Activated CD4-positive, alpha-beta T cell treated with anti-CD3 and anti-CD28 coated beads for 1 hour (primary cell): Measurements from ENCODE around the gene MKNK1.

Experiments
- DNase-seq: peaks from one replicate; pipeline ENCODE4 v3.0.0-alpha.2; 2020

MKNK1 gene

GRCh38 chr1:46595127-46595526, 8.9 kb downstream of the MKNK1 start:
- no peak for DNase-seq

- no peak for DNase-seq
These were observed 10.0 kb downstream of the MKNK1 start for GRCh38 chr1:46594063-46594462.

GRCh38 chr1:46592823-46593222, 11.2 kb downstream of the MKNK1 start:
- no peak for DNase-seq

GRCh38 chr1:46589529-46589928, 14.5 kb downstream of the MKNK1 start:
- DNase-seq: no peak

GRCh38 chr1:46587069-46587468, 17.0 kb downstream of the MKNK1 start:
- DNase-seq: no peak

GRCh38 chr1:46585312-46585938, 18.6 kb downstream of the MKNK1 start:
- no peak for DNase-seq

GRCh38 chr1:46583494-46583893, 20.6 kb downstream of the MKNK1 start:
- DNase-seq: no peak

- DNase-seq: no peak
These were observed 21.1 kb downstream of the MKNK1 start for GRCh38 chr1:46582972-46583371.

GRCh38 chr1:46581681-46582455, 22.2 kb downstream of the MKNK1 start:
- no peak for DNase-seq

GRCh38 chr1:46580140-46580903, 23.7 kb downstream of the MKNK1 start:
- no peak for DNase-seq

- no peak for DNase-seq
These were observed 26.4 kb downstream of the MKNK1 start for GRCh38 chr1:46577671-46578070.

GRCh38 chr1:46576596-46576995, 27.5 kb downstream of the MKNK1 start:
- DNase-seq: no peak

- DNase-seq: no peak
These were observed 28.3 kb downstream of the MKNK1 start for GRCh38 chr1:46575778-46576177.

GRCh38 chr1:46575300-46575699, 28.8 kb downstream of the MKNK1 start:
- no peak for DNase-seq

GRCh38 chr1:46571691-46572225, 32.3 kb downstream of the MKNK1 start:
- DNase-seq: no peak

GRCh38 chr1:46569884-46570725, 34.0 kb downstream of the MKNK1 start:
- DNase-seq: no peak

- no peak for DNase-seq
These were observed 35.0 kb downstream of the MKNK1 start for GRCh38 chr1:46569116-46569515.

GRCh38 chr1:46568461-46568891, 35.6 kb downstream of the MKNK1 start:
- DNase-seq: no peak

- no peak for DNase-seq
These were observed 40.7 kb downstream of the MKNK1 start for GRCh38 chr1:46563341-46563740.

GRCh38 chr1:46562498-46562897, 41.6 kb downstream of the MKNK1 start:
- DNase-seq: no peak

- DNase-seq: no peak
These were observed 45.1 kb downstream of the MKNK1 start for GRCh38 chr1:46558966-46559365.

GRCh38 chr1:46558141-46558963, 45.7 kb downstream of the MKNK1 start:
- DNase-seq: no peak
